ENCODE measurements around the gene KLHL42.

GRCh38 chr12:27802936-27803335 is 22.9 kb downstream of the KLHL42 start:
- TF ChIP-seq CTCF (IDR thresholded peaks at IDR 0.05; ENCODE audit: low read depth, low read length) (no peak), MYC (IDR thresholded peaks at IDR 0.05; ENCODE audit: low read depth, low read length) (no peak), MAX (IDR thresholded peaks at IDR 0.05; ENCODE audit: low read depth, low read length) (no peak)

Data from NB4 (cell line).